ENCODE results near the gene ODAD4. TPM values are rescaled to one million over a fixed set of nuclear protein-coding genes. Genes with fewer than 3 reads are reported as not detected.

The ODAD4 gene
- total RNA-seq, 1 donor from 2014 or later: 0.50 TPM

- H3K9me3 Mint-ChIP-seq: no peaks in the 10 kb centered on the region
- intact Hi-C loops (cut with micrococcal nuclease): no loop called here
- H3K4me3 Mint-ChIP-seq (ENCODE audit: low read depth): no peak overlapping the region
- no peak overlapping the region for H3K27ac Mint-ChIP-seq
- H3K4me1 Mint-ChIP-seq (ENCODE audit: low read depth): peaks cover 12% of the 10 kb centered on the region
- DNase-seq (ENCODE audit: low spot score): no peak
- H3K36me3 Mint-ChIP-seq (ENCODE audit: low read depth): peaks cover 75% of the 10 kb centered on the region
- H3K27me3 Mint-ChIP-seq (ENCODE audit: low read depth): no peaks in the 10 kb centered on the region
Observed at GRCh38 chr17:41972571-41973407, 42.4 kb downstream of the ODAD4 start.

- Mint-ChIP-seq H3K36me3 (ENCODE audit: low read depth) (peaks cover 77% of the 10 kb centered on the region), H3K4me1 (ENCODE audit: low read depth) (peaks cover 8% of the 10 kb centered on the region), H3K4me3 (ENCODE audit: low read depth) (no peak overlapping the region), H3K9me3 (no peaks in the 10 kb centered on the region), H3K27ac (no peak overlapping the region), H3K27me3 (ENCODE audit: low read depth) (no peaks in the 10 kb centered on the region)
- DNase-seq (ENCODE audit: low spot score): no peak
- intact Hi-C loops (cut with micrococcal nuclease): no loop called here
Observed at GRCh38 chr17:41973408-41973811, 43.0 kb downstream of the ODAD4 start.

GRCh38 chr17:41974031-41974430 lies 43.6 kb downstream of the ODAD4 start:
- peaks cover 74% of the 10 kb centered on the region for H3K36me3 Mint-ChIP-seq (ENCODE audit: low read depth)

DNA sequence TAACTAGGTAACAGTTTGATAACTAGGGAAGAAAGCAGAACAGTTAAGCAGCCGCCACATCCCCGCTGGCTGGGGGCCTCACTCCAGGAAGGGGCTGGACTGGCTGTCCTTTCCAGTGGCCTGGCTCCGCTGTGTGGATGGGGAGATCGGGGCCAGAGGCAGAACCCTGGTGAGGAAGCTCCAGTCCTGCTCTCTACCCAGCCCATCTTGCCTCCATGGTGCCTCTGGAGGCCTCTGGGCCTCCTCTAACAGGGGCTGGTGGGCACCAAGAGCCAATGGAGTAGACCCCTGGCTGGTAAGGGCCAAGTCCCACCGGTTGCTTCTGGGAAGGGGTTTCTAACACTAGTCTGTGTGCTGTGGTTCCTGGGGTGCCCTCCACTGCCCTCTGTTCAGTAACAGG lies 44.2 kb downstream of the ODAD4 start:
- H3K27ac Mint-ChIP-seq: no peak overlapping the region
- no peaks in the 10 kb centered on the region for H3K9me3 Mint-ChIP-seq
- DNase-seq (ENCODE audit: low spot score): no peak
- H3K4me3 Mint-ChIP-seq (ENCODE audit: low read depth): no peak overlapping the region
- intact Hi-C loops (cut with micrococcal nuclease): no loop called here
- no peaks in the 10 kb centered on the region for H3K27me3 Mint-ChIP-seq (ENCODE audit: low read depth)
- H3K36me3 Mint-ChIP-seq (ENCODE audit: low read depth): peaks cover 69% of the 10 kb centered on the region
- H3K4me1 Mint-ChIP-seq (ENCODE audit: low read depth): peaks cover 8% of the 10 kb centered on the region

More at GRCh38 chr17:41974031-41974430, 43.6 kb downstream of the ODAD4 start:
- Mint-ChIP-seq H3K27me3 (ENCODE audit: low read depth) (no peaks in the 10 kb centered on the region), H3K27ac (no peak overlapping the region), H3K9me3 (no peaks in the 10 kb centered on the region), H3K4me3 (ENCODE audit: low read depth) (no peak overlapping the region), H3K4me1 (ENCODE audit: low read depth) (peaks cover 8% of the 10 kb centered on the region)
- no peak for DNase-seq (ENCODE audit: low spot score)
- intact Hi-C loops (cut with micrococcal nuclease): no loop called here

- Mint-ChIP-seq H3K36me3 (ENCODE audit: low read depth) (peaks cover 74% of the 10 kb centered on the region), H3K27ac (no peak overlapping the region), H3K9me3 (no peaks in the 10 kb centered on the region), H3K4me3 (ENCODE audit: low read depth) (no peak overlapping the region), H3K4me1 (ENCODE audit: low read depth) (peaks cover 8% of the 10 kb centered on the region), H3K27me3 (ENCODE audit: low read depth) (no peaks in the 10 kb centered on the region)
- intact Hi-C loops (cut with micrococcal nuclease): no loop called here
- no peak for DNase-seq (ENCODE audit: low spot score)
Observed at GRCh38 chr17:41975099-41976083, 45.0 kb downstream of the ODAD4 start.

DNA sequence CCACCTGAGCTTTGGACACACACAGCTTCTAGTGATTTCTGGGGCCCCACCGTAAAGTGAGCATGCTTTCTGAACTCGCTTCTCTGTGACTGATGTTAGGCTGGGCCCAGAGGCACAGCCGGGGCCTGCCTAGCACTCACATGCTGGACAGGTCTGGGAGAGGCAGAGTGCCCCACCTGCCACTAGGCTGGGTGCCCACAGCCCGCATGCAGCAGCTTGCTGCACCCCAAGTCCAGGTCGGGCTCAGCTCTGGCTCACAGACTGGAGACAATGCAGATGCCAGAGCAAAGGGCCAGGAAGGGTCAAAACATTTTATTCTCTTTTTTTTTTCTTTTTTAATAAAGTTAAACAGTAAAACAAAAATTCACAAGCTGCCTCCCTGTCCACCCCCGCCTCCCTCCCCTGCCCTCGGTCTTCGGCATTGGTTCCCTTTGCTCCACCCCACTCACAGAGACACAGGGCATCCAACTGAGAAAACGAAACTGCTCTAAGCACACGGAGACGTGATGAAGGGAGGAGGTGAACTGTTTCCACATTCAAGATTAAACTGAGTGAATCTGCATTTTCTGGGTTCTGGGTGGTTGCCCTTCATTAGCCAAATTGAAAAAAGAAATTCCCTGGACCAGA lies 45.8 kb downstream of the ODAD4 start:
- H3K27ac Mint-ChIP-seq: no peak overlapping the region
- no peaks in the 10 kb centered on the region for H3K9me3 Mint-ChIP-seq
- DNase-seq (ENCODE audit: low spot score): no peak
- H3K4me1 Mint-ChIP-seq (ENCODE audit: low read depth): peaks cover 4% of the 10 kb centered on the region
- intact Hi-C loops (cut with micrococcal nuclease): no loop called here
- H3K27me3 Mint-ChIP-seq (ENCODE audit: low read depth): no peaks in the 10 kb centered on the region
- no peak overlapping the region for H3K4me3 Mint-ChIP-seq (ENCODE audit: low read depth)
- peaks cover 75% of the 10 kb centered on the region for H3K36me3 Mint-ChIP-seq (ENCODE audit: low read depth)

GRCh38 chr17:41977991-41978390 lies 47.6 kb downstream of the ODAD4 start:
- no peaks in the 10 kb centered on the region for H3K9me3 Mint-ChIP-seq
- intact Hi-C loops (cut with micrococcal nuclease): no loop called here
- no peak overlapping the region for H3K27ac Mint-ChIP-seq
- peaks cover 82% of the 10 kb centered on the region for H3K36me3 Mint-ChIP-seq (ENCODE audit: low read depth)
- no peak for DNase-seq (ENCODE audit: low spot score)
- no peaks in the 10 kb centered on the region for H3K27me3 Mint-ChIP-seq (ENCODE audit: low read depth)
- H3K4me3 Mint-ChIP-seq (ENCODE audit: low read depth): no peak overlapping the region
- peaks cover 1% of the 10 kb centered on the region for H3K4me1 Mint-ChIP-seq (ENCODE audit: low read depth)

- intact Hi-C loops (cut with micrococcal nuclease): no loop called here
- peaks cover 1% of the 10 kb centered on the region for H3K4me1 Mint-ChIP-seq (ENCODE audit: low read depth)
- no peak overlapping the region for H3K27ac Mint-ChIP-seq
- H3K36me3 Mint-ChIP-seq (ENCODE audit: low read depth): peaks cover 73% of the 10 kb centered on the region
- H3K4me3 Mint-ChIP-seq (ENCODE audit: low read depth): no peak overlapping the region
- H3K9me3 Mint-ChIP-seq: no peaks in the 10 kb centered on the region
- no peak for DNase-seq (ENCODE audit: low spot score)
- H3K27me3 Mint-ChIP-seq (ENCODE audit: low read depth): no peaks in the 10 kb centered on the region
Observed at GRCh38 chr17:41982026-41982760, 51.8 kb downstream of the ODAD4 start.

GRCh38 chr17:41984454-41984853 lies 54.0 kb downstream of the ODAD4 start:
- no peak overlapping the region for H3K4me3 Mint-ChIP-seq (ENCODE audit: low read depth)
- H3K9me3 Mint-ChIP-seq: no peaks in the 10 kb centered on the region
- DNase-seq (ENCODE audit: low spot score): no peak
- H3K36me3 Mint-ChIP-seq (ENCODE audit: low read depth): peaks cover 77% of the 10 kb centered on the region
- H3K27ac Mint-ChIP-seq: no peak overlapping the region
- no peaks in the 10 kb centered on the region for H3K27me3 Mint-ChIP-seq (ENCODE audit: low read depth)
- no peaks in the 10 kb centered on the region for H3K4me1 Mint-ChIP-seq (ENCODE audit: low read depth)
- intact Hi-C loops (cut with micrococcal nuclease): no loop called here

DNA sequence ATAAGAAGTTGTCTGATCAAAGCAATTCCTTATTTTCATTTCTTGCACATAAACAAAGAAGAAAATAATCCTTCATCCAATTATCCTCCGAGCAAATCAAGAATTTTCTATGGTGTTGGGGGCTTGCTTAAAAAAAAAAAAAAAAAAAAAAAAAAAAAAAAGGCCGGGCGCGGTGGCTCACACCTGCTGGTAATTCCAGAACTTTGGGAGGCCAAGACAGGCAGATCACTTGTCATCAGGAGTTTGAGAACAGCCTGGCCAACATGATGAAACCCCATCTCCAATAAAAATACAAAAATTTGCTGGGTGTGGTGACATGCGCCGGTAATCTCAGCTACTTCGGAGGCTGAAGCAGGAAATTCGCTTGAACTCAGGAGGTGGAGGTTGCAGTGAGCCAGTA lies 55.5 kb downstream of the ODAD4 start:
- Mint-ChIP-seq H3K4me1 (ENCODE audit: low read depth) (no peaks in the 10 kb centered on the region), H3K4me3 (ENCODE audit: low read depth) (no peak overlapping the region), H3K36me3 (ENCODE audit: low read depth) (peaks cover 74% of the 10 kb centered on the region), H3K9me3 (no peaks in the 10 kb centered on the region), H3K27ac (no peak overlapping the region), H3K27me3 (ENCODE audit: low read depth) (no peaks in the 10 kb centered on the region)
- no peak for DNase-seq (ENCODE audit: low spot score)
- intact Hi-C loops (cut with micrococcal nuclease): no loop called here

DNA sequence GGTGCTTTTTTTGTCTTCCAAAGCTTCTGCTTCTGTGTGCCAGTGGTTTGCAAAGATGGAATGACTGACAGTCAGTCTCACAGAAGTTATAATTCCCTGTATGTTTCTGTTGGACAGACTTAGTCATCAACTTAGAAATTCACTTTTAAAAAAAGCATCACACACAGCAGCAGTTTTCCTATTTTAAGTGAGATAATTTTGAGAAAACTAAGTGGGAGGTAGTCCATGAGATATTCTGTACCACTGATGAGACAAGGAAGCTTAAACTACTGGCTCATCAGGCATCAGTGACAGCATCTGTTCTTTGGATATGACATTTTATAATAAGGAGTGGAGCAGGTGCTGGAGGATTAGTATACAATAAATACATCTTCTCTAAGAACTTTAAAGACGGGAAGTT lies 56.2 kb downstream of the ODAD4 start:
- intact Hi-C loops (cut with micrococcal nuclease): no loop called here
- H3K4me1 Mint-ChIP-seq (ENCODE audit: low read depth): no peaks in the 10 kb centered on the region
- no peaks in the 10 kb centered on the region for H3K27me3 Mint-ChIP-seq (ENCODE audit: low read depth)
- H3K27ac Mint-ChIP-seq: no peak overlapping the region
- H3K9me3 Mint-ChIP-seq: no peaks in the 10 kb centered on the region
- H3K36me3 Mint-ChIP-seq (ENCODE audit: low read depth): peaks cover 74% of the 10 kb centered on the region
- no peak for DNase-seq (ENCODE audit: low spot score)
- no peak overlapping the region for H3K4me3 Mint-ChIP-seq (ENCODE audit: low read depth)

GRCh38 chr17:41987642-41988041 lies 57.2 kb downstream of the ODAD4 start:
- Mint-ChIP-seq H3K4me3 (ENCODE audit: low read depth) (no peak overlapping the region), H3K27ac (no peak overlapping the region), H3K27me3 (ENCODE audit: low read depth) (no peaks in the 10 kb centered on the region), H3K36me3 (ENCODE audit: low read depth) (peaks cover 75% of the 10 kb centered on the region), H3K4me1 (ENCODE audit: low read depth) (no peaks in the 10 kb centered on the region), H3K9me3 (no peaks in the 10 kb centered on the region)
- intact Hi-C loops (cut with micrococcal nuclease): no loop called here
- DNase-seq (ENCODE audit: low spot score): no peak
